SKM-1 treated with dmso at 0.1 percent for 144 hours (cell line): ENCODE results near the gene TBXAS1.

Experiments
- DNase-seq: peaks from one replicate; lab custom pipeline; 2025; ENCODE audit not compliant: unreplicated experiment; lab: John Stamatoyannopoulos, UW

Gene TBXAS1

GRCh38 chr7:140061607-140061930 lies 232.5 kb downstream of the TBXAS1 start:
- no peak for DNase-seq

DNA sequence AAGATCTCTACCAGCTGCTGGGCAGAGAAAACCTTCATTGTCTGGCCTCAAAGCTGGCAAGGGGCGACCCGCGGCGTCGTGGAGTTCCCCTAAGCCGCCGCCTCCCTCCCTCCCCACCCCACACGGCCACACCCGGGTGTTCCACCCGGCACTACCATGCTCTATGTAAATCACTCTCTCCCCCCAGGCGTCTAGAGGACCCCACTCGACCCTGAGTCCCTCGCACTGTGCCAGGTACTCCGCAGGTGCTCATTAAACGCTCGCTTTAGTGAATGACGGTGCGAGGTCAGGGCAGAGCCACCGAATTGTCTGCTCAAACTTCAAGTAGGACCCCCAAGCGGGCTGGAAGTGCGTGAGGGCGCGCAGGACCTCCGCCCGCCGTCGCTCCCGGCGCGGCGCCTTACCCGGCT lies 233.1 kb downstream of the TBXAS1 start:
- DNase-seq, result no peak

GRCh38 chr7:140062528-140063299 lies 233.7 kb downstream of the TBXAS1 start, which contains the start of gene PARP12:
Gene PARP12, minus strand, starts transcription at chr7:140062951. Its CDS starts 104 bp downstream, at chr7:140062847.
- DNase-seq, result peak; percentile 81

DNA sequence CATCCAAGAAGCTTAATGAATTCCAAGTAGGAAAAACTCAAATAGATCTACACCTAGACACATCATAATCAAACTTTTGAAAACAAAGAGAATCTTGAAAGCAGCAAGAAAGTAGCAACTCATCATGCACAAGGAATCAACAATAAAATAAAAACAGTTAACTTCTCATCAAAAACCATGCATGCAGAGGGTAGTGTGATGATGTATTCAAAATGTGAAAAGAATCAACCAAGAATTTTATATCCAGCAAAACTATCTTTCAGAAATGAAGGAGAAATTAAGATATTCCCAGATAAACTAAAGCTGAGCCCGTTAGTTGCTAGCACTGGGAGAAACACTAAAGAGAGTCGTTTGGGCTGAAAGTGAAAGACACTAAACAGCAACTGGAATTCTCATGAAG lies 238.0 kb downstream of the TBXAS1 start:
- DNase-seq, result no peak

GRCh38 chr7:140068033-140068432 lies 239.0 kb downstream of the TBXAS1 start:
- DNase-seq, result no peak

- no peak for DNase-seq
These were observed 240.4 kb downstream of the TBXAS1 start for GRCh38 chr7:140069298-140069949.
